ENCODE measurements around the gene CFAP251. TPM values are rescaled to one million over a fixed set of nuclear protein-coding genes. Genes with fewer than 3 reads are reported as not detected.
A peak's percentile ranks its signal among the peaks of the same experiment; 100 is the strongest.

The CFAP251 gene
- total RNA-seq, 1 experiment from 2014 or later: 17.9 TPM

GRCh38 chr12:121964813-121965643, 46.6 kb downstream of the CFAP251 start:
- Histone ChIP-seq H3K4me2 (ENCODE audit: low read depth, low read length, poor library complexity, severe bottlenecking) (peak overlapping the region; percentile 44), H3K27ac (ENCODE audit: low read length) (peak overlapping the region; percentile 80), H3K36me3 (ENCODE audit: insufficient read depth, low read length) (peaks cover 8% of the 10 kb centered on the region; the same call in 1 of the 2 replicates), H3K4me3 (ENCODE audit: low read length) (no peak overlapping the region), H3K9me2 (replicated peaks; ENCODE audit: insufficient read depth, low read length) (no peaks in the 10 kb centered on the region), H3K79me2 (ENCODE audit: low read length) (no peaks in the 10 kb centered on the region), H3K4me1 (ENCODE audit: low read length) (peaks cover 28% of the 10 kb centered on the region), H2AFZ (ENCODE audit: low read length) (no peak overlapping the region), H4K20me1 (ENCODE audit: insufficient read depth, low read depth, low read length) (no peaks in the 10 kb centered on the region), H3K9me3 (ENCODE audit: low read length) (no peaks in the 10 kb centered on the region), H3K27me3 (ENCODE audit: low read length) (no peaks in the 10 kb centered on the region), H3K9ac (ENCODE audit: low read length) (peak overlapping the region; percentile 20; the same call in 1 of the 2 replicates)
- peak; percentile 69 for DNase-seq

- Histone ChIP-seq H3K79me2 (ENCODE audit: low read length) (no peaks in the 10 kb centered on the region), H3K9me2 (replicated peaks; ENCODE audit: insufficient read depth, low read length) (no peaks in the 10 kb centered on the region), H3K36me3 (ENCODE audit: insufficient read depth, low read length) (peaks cover 8% of the 10 kb centered on the region; the same call in 1 of the 2 replicates), H3K27me3 (ENCODE audit: low read length) (no peaks in the 10 kb centered on the region), H4K20me1 (ENCODE audit: insufficient read depth, low read depth, low read length) (no peaks in the 10 kb centered on the region), H3K4me2 (ENCODE audit: low read depth, low read length, poor library complexity, severe bottlenecking) (no peak overlapping the region), H2AFZ (ENCODE audit: low read length) (no peak overlapping the region), H3K9me3 (ENCODE audit: low read length) (no peaks in the 10 kb centered on the region), H3K27ac (ENCODE audit: low read length) (no peak overlapping the region), H3K4me1 (ENCODE audit: low read length) (peaks cover 29% of the 10 kb centered on the region), H3K4me3 (ENCODE audit: low read length) (no peak overlapping the region), H3K9ac (ENCODE audit: low read length) (no peak overlapping the region)
- no peak for DNase-seq
Observed at GRCh38 chr12:121966959-121967358, 48.6 kb downstream of the CFAP251 start.

DNA sequence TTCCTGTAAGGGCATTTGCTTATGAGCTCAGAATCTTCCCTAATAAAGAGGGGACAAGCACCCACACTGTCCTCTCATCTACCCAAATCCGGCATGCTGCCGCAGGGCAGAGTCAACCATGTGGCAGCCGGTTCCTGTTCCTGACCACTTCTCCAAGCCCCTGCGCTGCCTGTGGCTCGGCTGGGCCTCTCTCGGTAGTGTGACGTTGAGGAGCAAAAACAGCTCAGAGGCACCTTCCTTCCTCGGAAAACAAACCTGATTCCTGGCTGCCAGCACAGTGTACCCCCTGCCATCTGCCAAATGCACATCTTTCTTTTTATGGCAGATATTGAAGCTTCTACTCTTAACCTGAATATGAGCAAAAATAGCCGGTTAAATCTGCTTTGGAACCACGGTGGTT, 50.5 kb downstream of the CFAP251 start:
- H3K9ac ChIP-seq (ENCODE audit: low read length): no peak overlapping the region

DNA sequence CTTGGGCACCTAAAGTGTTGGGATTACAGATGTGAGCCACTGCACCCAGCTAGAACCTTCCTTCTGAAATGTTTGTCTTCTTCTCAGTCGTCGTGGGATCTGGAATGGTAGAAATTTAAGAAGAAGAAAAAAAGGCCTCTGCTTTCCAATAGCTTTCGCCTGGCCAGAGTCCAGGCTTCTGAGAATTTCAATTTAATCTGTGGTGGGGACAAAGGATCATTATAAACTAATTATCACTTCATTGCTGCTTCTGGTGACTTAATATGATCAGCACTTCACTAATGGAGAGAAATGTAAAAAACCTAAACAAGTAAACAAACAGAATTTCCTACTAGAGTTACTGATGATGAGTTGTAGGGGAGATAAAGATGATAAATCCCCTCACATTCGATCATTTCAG, 51.3 kb downstream of the CFAP251 start:
- H3K4me2 ChIP-seq (ENCODE audit: low read depth, low read length, poor library complexity, severe bottlenecking): no peak overlapping the region
- DNase-seq: no peak
- no peaks in the 10 kb centered on the region for H3K27me3 ChIP-seq (ENCODE audit: low read length)
- no peak overlapping the region; the same call in 1 of the 2 replicates for H3K27ac ChIP-seq (ENCODE audit: low read length)
- H2AFZ ChIP-seq (ENCODE audit: low read length): no peak overlapping the region
- H3K4me3 ChIP-seq (ENCODE audit: low read length): no peak overlapping the region
- H3K9me3 ChIP-seq (ENCODE audit: low read length): no peaks in the 10 kb centered on the region
- no peaks in the 10 kb centered on the region for H4K20me1 ChIP-seq (ENCODE audit: insufficient read depth, low read depth, low read length)
- no peak overlapping the region for H3K9ac ChIP-seq (ENCODE audit: low read length)
- no peaks in the 10 kb centered on the region for H3K9me2 ChIP-seq (replicated peaks; ENCODE audit: insufficient read depth, low read length)
- no peaks in the 10 kb centered on the region; the same call in 1 of the 2 replicates for H3K36me3 ChIP-seq (ENCODE audit: insufficient read depth, low read length)
- no peaks in the 10 kb centered on the region for H3K79me2 ChIP-seq (ENCODE audit: low read length)
- peaks cover 20% of the 10 kb centered on the region for H3K4me1 ChIP-seq (ENCODE audit: low read length)

More for the DNA sequence above, 50.5 kb downstream of the CFAP251 start:
- Histone ChIP-seq H3K4me2 (ENCODE audit: low read depth, low read length, poor library complexity, severe bottlenecking) (no peak overlapping the region), H4K20me1 (ENCODE audit: insufficient read depth, low read depth, low read length) (no peaks in the 10 kb centered on the region), H3K4me3 (ENCODE audit: low read length) (no peak overlapping the region), H3K27me3 (ENCODE audit: low read length) (no peaks in the 10 kb centered on the region), H3K27ac (ENCODE audit: low read length) (peak overlapping the region; percentile 47; the same call in 1 of the 2 replicates), H3K9me2 (replicated peaks; ENCODE audit: insufficient read depth, low read length) (no peaks in the 10 kb centered on the region), H3K9me3 (ENCODE audit: low read length) (no peaks in the 10 kb centered on the region), H3K4me1 (ENCODE audit: low read length) (peaks cover 23% of the 10 kb centered on the region), H3K79me2 (ENCODE audit: low read length) (no peaks in the 10 kb centered on the region), H2AFZ (ENCODE audit: low read length) (no peak overlapping the region), H3K36me3 (ENCODE audit: insufficient read depth, low read length) (peaks cover 3% of the 10 kb centered on the region; the same call in 1 of the 2 replicates)
- DNase-seq: no peak

DNA sequence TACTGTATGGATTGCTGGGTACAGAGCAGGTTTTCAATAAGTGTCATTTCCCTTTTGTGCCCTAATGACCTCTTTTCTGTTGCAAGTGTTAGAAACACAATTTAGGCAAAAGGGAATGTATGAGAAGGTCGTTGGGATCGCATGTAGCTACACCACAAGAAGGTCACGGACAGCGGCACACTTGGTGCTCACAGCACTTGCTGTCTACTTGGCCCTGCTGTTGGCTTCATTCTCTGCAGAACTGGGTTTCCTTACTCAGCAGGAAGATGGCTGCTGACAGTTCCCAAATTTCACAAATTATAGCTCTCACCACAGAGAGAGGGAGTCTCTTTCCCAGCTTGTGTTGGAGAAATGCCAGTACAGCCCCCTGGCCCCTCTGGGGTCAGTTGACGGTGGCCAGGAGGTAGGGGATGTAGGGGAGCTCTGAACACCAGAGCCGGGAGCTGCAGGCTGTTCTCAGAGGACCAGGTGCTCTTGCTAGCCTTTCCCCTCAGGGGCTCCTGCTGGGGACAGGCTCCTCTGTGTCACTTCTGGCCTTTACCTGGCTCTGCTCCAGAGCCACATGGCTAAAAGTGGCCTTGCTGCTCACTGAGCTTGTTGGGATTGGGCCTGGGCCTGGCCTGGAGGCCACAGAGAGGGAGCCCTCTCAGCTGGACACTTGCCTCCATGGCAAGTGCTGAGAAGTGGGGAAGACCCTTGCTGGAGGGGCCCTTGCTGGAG, 52.3 kb downstream of the CFAP251 start:
- no peak overlapping the region for H3K4me2 ChIP-seq (ENCODE audit: low read depth, low read length, poor library complexity, severe bottlenecking)
- no peaks in the 10 kb centered on the region for H4K20me1 ChIP-seq (ENCODE audit: insufficient read depth, low read depth, low read length)
- H3K36me3 ChIP-seq (ENCODE audit: insufficient read depth, low read length): no peaks in the 10 kb centered on the region; the same call in 1 of the 2 replicates
- no peaks in the 10 kb centered on the region for H3K27me3 ChIP-seq (ENCODE audit: low read length)
- H3K9ac ChIP-seq (ENCODE audit: low read length): no peak overlapping the region
- DNase-seq: no peak
- no peaks in the 10 kb centered on the region for H3K79me2 ChIP-seq (ENCODE audit: low read length)
- no peak overlapping the region for H2AFZ ChIP-seq (ENCODE audit: low read length)
- peak overlapping the region; percentile 39; the same call in 1 of the 2 replicates for H3K27ac ChIP-seq (ENCODE audit: low read length)
- H3K9me2 ChIP-seq (replicated peaks; ENCODE audit: insufficient read depth, low read length): no peaks in the 10 kb centered on the region
- H3K4me3 ChIP-seq (ENCODE audit: low read length): no peak overlapping the region
- peaks cover 12% of the 10 kb centered on the region for H3K4me1 ChIP-seq (ENCODE audit: low read length)
- H3K9me3 ChIP-seq (ENCODE audit: low read length): no peaks in the 10 kb centered on the region

DNA sequence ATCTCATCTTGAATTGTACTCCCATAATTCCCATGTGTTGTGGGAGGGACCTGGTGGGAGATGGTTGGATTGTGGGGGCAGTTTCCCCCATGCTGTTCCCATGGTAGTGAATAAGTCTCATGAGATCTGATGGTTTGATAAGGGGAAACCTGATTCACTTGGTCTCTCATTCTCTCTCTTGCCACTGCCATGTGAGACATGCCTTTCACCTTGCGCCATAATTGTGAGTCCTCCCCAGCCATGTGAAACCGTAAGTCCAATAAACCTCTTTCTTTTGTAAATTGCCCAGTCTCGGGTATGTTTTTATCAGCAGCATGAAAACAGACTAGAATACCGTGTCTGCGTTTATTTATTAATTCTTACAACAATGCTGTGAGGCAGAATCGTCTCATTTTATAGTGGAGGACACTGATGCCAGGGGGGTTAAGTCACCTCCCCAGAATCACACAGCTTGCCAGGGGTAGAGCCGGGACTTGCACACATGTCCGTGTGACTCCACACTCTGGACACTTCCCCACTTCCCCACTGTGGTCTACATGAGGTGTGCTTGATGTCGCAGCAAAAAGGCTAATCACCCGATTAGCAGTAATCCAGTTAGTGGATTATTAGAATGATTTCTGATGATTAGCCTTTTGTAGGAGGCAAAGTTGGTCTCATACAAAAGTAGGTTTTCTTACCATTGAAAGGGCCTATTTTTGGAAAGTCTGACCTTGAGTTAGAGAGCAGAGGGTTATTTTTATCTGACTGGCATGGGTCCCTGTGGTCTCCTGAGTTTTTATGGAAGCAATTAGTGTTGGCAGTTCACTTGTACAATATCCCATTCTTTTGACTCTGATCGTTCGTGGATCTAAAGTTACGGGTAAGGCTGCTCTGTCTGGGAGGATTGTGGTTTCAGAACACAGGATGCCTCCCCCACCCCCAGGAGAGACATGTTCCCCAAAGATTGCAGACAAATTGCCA, 55.9 kb downstream of the CFAP251 start:
- peaks cover 20% of the 10 kb centered on the region for H3K4me1 ChIP-seq (ENCODE audit: low read length)
- no peak overlapping the region for H3K4me2 ChIP-seq (ENCODE audit: low read depth, low read length, poor library complexity, severe bottlenecking)
- no peak overlapping the region for H3K9ac ChIP-seq (ENCODE audit: low read length)
- no peak overlapping the region for H2AFZ ChIP-seq (ENCODE audit: low read length)
- no peak overlapping the region for H3K4me3 ChIP-seq (ENCODE audit: low read length)
- H3K27ac ChIP-seq (ENCODE audit: low read length): no peak overlapping the region
- H3K36me3 ChIP-seq (ENCODE audit: insufficient read depth, low read length): no peaks in the 10 kb centered on the region
- no peak for DNase-seq
- no peaks in the 10 kb centered on the region for H3K79me2 ChIP-seq (ENCODE audit: low read length)
- no peaks in the 10 kb centered on the region for H3K27me3 ChIP-seq (ENCODE audit: low read length)
- H3K9me3 ChIP-seq (ENCODE audit: low read length): no peaks in the 10 kb centered on the region
- H3K9me2 ChIP-seq (replicated peaks; ENCODE audit: insufficient read depth, low read length): no peaks in the 10 kb centered on the region
- no peaks in the 10 kb centered on the region for H4K20me1 ChIP-seq (ENCODE audit: insufficient read depth, low read depth, low read length)

- H3K9ac ChIP-seq (ENCODE audit: low read length): no peak overlapping the region
- no peak for DNase-seq
- H3K27me3 ChIP-seq (ENCODE audit: low read length): no peaks in the 10 kb centered on the region
- H3K4me2 ChIP-seq (ENCODE audit: low read depth, low read length, poor library complexity, severe bottlenecking): no peak overlapping the region
- H3K4me1 ChIP-seq (ENCODE audit: low read length): peaks cover 27% of the 10 kb centered on the region
- no peaks in the 10 kb centered on the region for H3K9me3 ChIP-seq (ENCODE audit: low read length)
- H3K79me2 ChIP-seq (ENCODE audit: low read length): no peaks in the 10 kb centered on the region
- no peak overlapping the region for H3K4me3 ChIP-seq (ENCODE audit: low read length)
- no peaks in the 10 kb centered on the region for H4K20me1 ChIP-seq (ENCODE audit: insufficient read depth, low read depth, low read length)
- no peaks in the 10 kb centered on the region for H3K36me3 ChIP-seq (ENCODE audit: insufficient read depth, low read length)
- H3K27ac ChIP-seq (ENCODE audit: low read length): 0 out of 2 replicates have a peak overlapping the region, but pooled peaks have one; percentile 2
- H2AFZ ChIP-seq (ENCODE audit: low read length): no peak overlapping the region
- H3K9me2 ChIP-seq (replicated peaks; ENCODE audit: insufficient read depth, low read length): no peaks in the 10 kb centered on the region
Observed at GRCh38 chr12:121975021-121975420, 56.6 kb downstream of the CFAP251 start.
